Gastrocnemius medialis (tissue), 4 donors: ENCODE data around the gene HDAC3.

ENCODE experiments used
- POLR2A ChIP-seq, 2 donors: fragments of 450-650 bp; IDR thresholded peaks; one replicate each; pipeline ENCODE4 v1.6.1; 2017; ENCODE audit warnings: antibody characterized with exemption in 2 of 2, mild to moderate bottlenecking in 2 of 2, moderate library complexity in 2 of 2
- TF ChIP-seq, protein P1 (sequence below), 5 experiments: fragments of 450-650 bp in 3 of 5; fragments of 200-600 bp in 2 of 5; sonication (generic) in 2 of 5; IDR thresholded peaks in 4 of 5; conservative IDR thresholded peaks in 1 of 5; 1 replicate in 4 of 5; 2 replicates in 1 of 5; pipeline ENCODE4 v1.5.1; 2016 to 2019; ENCODE audit warnings: antibody characterized with exemption in 5 of 5, mild to moderate bottlenecking in 3 of 5, moderate library complexity in 3 of 5

DNA sequence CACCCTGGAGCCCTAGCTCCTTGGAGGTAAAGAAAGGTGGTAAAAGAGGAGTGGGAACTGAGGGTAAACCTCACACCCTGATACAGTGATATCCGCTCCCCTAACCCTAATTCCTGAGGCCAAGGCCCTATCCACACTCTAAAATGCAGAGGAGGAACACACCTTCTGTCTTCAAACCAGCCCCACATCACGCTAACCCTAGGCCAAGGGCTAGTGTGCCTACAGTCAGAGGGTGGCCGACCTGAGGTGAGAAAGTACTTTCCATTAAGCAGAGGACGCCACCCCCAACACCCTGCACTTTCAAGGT, 590 bp downstream of the HDAC3 start:
- no peak for TF ChIP-seq POLR2A (IDR thresholded peaks at IDR 0.05)
- TF ChIP-seq, protein P1, sequence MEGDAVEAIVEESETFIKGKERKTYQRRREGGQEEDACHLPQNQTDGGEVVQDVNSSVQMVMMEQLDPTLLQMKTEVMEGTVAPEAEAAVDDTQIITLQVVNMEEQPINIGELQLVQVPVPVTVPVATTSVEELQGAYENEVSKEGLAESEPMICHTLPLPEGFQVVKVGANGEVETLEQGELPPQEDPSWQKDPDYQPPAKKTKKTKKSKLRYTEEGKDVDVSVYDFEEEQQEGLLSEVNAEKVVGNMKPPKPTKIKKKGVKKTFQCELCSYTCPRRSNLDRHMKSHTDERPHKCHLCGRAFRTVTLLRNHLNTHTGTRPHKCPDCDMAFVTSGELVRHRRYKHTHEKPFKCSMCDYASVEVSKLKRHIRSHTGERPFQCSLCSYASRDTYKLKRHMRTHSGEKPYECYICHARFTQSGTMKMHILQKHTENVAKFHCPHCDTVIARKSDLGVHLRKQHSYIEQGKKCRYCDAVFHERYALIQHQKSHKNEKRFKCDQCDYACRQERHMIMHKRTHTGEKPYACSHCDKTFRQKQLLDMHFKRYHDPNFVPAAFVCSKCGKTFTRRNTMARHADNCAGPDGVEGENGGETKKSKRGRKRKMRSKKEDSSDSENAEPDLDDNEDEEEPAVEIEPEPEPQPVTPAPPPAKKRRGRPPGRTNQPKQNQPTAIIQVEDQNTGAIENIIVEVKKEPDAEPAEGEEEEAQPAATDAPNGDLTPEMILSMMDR (IDR thresholded peaks at IDR 0.05 in 4 of 5, conservative IDR thresholded peaks at IDR 0.05 in 1 of 5) = no peak
